K562 (cell line): ENCODE results near the gene IFNB1.

Experiments
- EP300 ChIP-seq: IDR thresholded peaks from 2 replicates; pipeline ENCODE4 v1.6.1; 2012; ENCODE audit warnings: low read length, improper control_type of control experiment
- ETV6 ChIP-seq, 3 experiments: fragments of 150-350 bp in 1 of 3; sonication (generic) in 1 of 3; formaldehyde crosslinking in 1 of 3; IDR thresholded peaks; 2 replicates each; pipeline versions ENCODE4 v1.6.1 to v1.8.0; 2014 to 2022; ENCODE audit warnings: borderline replicate concordance in 2 of 3, low read depth in 2 of 3, antibody characterized with exemption in 1 of 3, low read length in 1 of 3, mild to moderate bottlenecking in 1 of 3, missing genetic modification reagents in 1 of 3
- KAT2B ChIP-seq: IDR thresholded peaks from one replicate; pipeline ENCODE4 v1.6.1; 2012; ENCODE audit warnings: low read depth, mild to moderate bottlenecking, control low read depth, inconsistent platforms, low read length, moderate library complexity
- TF ChIP-seq, protein P1 (sequence below), 2 experiments: fragments of 450-650 bp; formaldehyde crosslinking in 1 of 2; IDR thresholded peaks; 2 replicates each; pipeline versions ENCODE4 v1.4.0 to v1.6.1; 2014 to 2020; ENCODE audit warnings: mild to moderate bottlenecking in 2 of 2, borderline replicate concordance in 1 of 2, low read depth in 1 of 2

DNA sequence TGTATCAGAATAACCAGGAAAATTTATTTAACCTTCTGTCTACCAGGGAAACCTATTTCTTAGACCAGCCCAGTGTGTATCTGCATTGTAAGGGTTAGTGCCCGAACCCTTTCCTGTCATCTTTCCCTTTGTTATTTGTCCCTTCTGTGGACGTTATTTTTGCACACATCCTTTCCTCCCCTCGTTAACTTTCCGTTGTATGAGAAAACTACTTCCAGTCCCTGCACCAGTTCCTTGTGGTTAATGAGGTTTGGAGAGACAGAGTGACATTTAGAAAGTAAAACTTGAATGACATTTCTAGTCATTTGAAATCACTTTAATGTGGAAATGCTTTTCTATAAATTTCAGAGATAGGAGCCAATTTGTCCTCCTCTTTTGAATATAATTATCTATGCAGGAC is 4.3 kb upstream of the IFNB1 start:
- TF ChIP-seq, protein P1, sequence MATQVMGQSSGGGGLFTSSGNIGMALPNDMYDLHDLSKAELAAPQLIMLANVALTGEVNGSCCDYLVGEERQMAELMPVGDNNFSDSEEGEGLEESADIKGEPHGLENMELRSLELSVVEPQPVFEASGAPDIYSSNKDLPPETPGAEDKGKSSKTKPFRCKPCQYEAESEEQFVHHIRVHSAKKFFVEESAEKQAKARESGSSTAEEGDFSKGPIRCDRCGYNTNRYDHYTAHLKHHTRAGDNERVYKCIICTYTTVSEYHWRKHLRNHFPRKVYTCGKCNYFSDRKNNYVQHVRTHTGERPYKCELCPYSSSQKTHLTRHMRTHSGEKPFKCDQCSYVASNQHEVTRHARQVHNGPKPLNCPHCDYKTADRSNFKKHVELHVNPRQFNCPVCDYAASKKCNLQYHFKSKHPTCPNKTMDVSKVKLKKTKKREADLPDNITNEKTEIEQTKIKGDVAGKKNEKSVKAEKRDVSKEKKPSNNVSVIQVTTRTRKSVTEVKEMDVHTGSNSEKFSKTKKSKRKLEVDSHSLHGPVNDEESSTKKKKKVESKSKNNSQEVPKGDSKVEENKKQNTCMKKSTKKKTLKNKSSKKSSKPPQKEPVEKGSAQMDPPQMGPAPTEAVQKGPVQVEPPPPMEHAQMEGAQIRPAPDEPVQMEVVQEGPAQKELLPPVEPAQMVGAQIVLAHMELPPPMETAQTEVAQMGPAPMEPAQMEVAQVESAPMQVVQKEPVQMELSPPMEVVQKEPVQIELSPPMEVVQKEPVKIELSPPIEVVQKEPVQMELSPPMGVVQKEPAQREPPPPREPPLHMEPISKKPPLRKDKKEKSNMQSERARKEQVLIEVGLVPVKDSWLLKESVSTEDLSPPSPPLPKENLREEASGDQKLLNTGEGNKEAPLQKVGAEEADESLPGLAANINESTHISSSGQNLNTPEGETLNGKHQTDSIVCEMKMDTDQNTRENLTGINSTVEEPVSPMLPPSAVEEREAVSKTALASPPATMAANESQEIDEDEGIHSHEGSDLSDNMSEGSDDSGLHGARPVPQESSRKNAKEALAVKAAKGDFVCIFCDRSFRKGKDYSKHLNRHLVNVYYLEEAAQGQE (IDR thresholded peaks at IDR 0.05; ENCODE audit: borderline replicate concordance) = no peak
- TF ChIP-seq, protein P1 (CRISPR knock-in tag; IDR thresholded peaks at IDR 0.05; ENCODE audit: low read depth) = no peak
- TF ChIP-seq ETV6 (IDR thresholded peaks at IDR 0.05; ENCODE audit: borderline replicate concordance in 1 of 2, low read depth in 2 of 2, low read length in 1 of 2) (no peak), ETV6 (CRISPR knock-in tag; IDR thresholded peaks at IDR 0.05; ENCODE audit: borderline replicate concordance) (no peak), KAT2B (no peak), EP300 (no peak)
